HG02571 (cell line): ENCODE results near the gene MAPRE3.
A peak's percentile ranks its signal among the peaks of the same experiment; 100 is the strongest.

ENCODE experiments used
- ATAC-seq: cut with Tn5 transposase; IDR thresholded peaks from one replicate; pipeline ENCODE4 v1.9.1; 2021; ENCODE audit warnings: mild to moderate bottlenecking, moderate library complexity; ENCODE audit not compliant: unreplicated experiment

MAPRE3 gene

GRCh38 chr2:27009716-27010115 lies 39.3 kb downstream of the MAPRE3 start:
- ATAC-seq: no peak

GRCh38 chr2:27010139-27010538 lies 39.7 kb downstream of the MAPRE3 start:
- no peak for ATAC-seq

- no peak for ATAC-seq
Observed at GRCh38 chr2:27013738-27014137, 43.3 kb downstream of the MAPRE3 start.

- ATAC-seq: no peak
Observed at GRCh38 chr2:27014771-27015433, 44.5 kb downstream of the MAPRE3 start.

- ATAC-seq: no peak
Observed at GRCh38 chr2:27016801-27017325, 46.4 kb downstream of the MAPRE3 start.

GRCh38 chr2:27018142-27018541 lies 47.7 kb downstream of the MAPRE3 start:
- ATAC-seq: no peak

- ATAC-seq: no peak
Observed at GRCh38 chr2:27019459-27019858, 49.0 kb downstream of the MAPRE3 start.

- no peak for ATAC-seq
Observed at GRCh38 chr2:27019931-27020855, 49.8 kb downstream of the MAPRE3 start.

GRCh38 chr2:27021253-27022049 lies 51.0 kb downstream of the MAPRE3 start:
- ATAC-seq: no peak

- ATAC-seq: no peak
Observed at GRCh38 chr2:27023740-27024139, 53.3 kb downstream of the MAPRE3 start.

GRCh38 chr2:27024188-27024587 lies 53.8 kb downstream of the MAPRE3 start:
- no peak for ATAC-seq

- no peak for ATAC-seq
Observed at GRCh38 chr2:27024812-27025211, 54.4 kb downstream of the MAPRE3 start.

GRCh38 chr2:27025281-27025800 lies 54.9 kb downstream of the MAPRE3 start:
- no peak for ATAC-seq

- no peak for ATAC-seq
Observed at GRCh38 chr2:27025861-27026851, 55.7 kb downstream of the MAPRE3 start.

GRCh38 chr2:27027211-27027651 lies 56.8 kb downstream of the MAPRE3 start:
- no peak for ATAC-seq

- no peak for ATAC-seq
Observed at GRCh38 chr2:27029051-27029450, 58.6 kb downstream of the MAPRE3 start.

GRCh38 chr2:27032495-27033252 lies 62.2 kb downstream of the MAPRE3 start, which contains the start of gene TMEM214:
TSS of gene TMEM214 (plus strand) at chr2:27032965. CDS start at chr2:27033016, 51 bp downstream.
- ATAC-seq: peak; percentile 95

GRCh38 chr2:27033253-27033852 lies 62.9 kb downstream of the MAPRE3 start:
- ATAC-seq: peak; percentile 3
